ENCODE data around the gene SKAP1.
"Not testable (repeated sequence)": the region's sequence is repeated elsewhere in the genome, so short reads cannot be mapped to it uniquely, and the experiment has no call there.

Gene SKAP1

GRCh38 chr17:48373130-48373830, 56.7 kb downstream of the SKAP1 start:
- Histone ChIP-seq H3K27ac (replicated peaks) (no peak overlapping the region), H3K4me3 (replicated peaks; ENCODE audit: insufficient read depth, low read length) (no peak overlapping the region), H3K27me3 (ENCODE audit: insufficient read depth, poor library complexity, severe bottlenecking) (peaks cover 19% of the 10 kb centered on the region)
- TF ChIP-seq, protein P1, sequence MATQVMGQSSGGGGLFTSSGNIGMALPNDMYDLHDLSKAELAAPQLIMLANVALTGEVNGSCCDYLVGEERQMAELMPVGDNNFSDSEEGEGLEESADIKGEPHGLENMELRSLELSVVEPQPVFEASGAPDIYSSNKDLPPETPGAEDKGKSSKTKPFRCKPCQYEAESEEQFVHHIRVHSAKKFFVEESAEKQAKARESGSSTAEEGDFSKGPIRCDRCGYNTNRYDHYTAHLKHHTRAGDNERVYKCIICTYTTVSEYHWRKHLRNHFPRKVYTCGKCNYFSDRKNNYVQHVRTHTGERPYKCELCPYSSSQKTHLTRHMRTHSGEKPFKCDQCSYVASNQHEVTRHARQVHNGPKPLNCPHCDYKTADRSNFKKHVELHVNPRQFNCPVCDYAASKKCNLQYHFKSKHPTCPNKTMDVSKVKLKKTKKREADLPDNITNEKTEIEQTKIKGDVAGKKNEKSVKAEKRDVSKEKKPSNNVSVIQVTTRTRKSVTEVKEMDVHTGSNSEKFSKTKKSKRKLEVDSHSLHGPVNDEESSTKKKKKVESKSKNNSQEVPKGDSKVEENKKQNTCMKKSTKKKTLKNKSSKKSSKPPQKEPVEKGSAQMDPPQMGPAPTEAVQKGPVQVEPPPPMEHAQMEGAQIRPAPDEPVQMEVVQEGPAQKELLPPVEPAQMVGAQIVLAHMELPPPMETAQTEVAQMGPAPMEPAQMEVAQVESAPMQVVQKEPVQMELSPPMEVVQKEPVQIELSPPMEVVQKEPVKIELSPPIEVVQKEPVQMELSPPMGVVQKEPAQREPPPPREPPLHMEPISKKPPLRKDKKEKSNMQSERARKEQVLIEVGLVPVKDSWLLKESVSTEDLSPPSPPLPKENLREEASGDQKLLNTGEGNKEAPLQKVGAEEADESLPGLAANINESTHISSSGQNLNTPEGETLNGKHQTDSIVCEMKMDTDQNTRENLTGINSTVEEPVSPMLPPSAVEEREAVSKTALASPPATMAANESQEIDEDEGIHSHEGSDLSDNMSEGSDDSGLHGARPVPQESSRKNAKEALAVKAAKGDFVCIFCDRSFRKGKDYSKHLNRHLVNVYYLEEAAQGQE (IDR thresholded peaks at IDR 0.05; ENCODE audit: insufficient replicate concordance, low read depth) = no peak
- no peak for TF ChIP-seq CTCF (IDR thresholded peaks at IDR 0.05; ENCODE audit: insufficient read depth, low read length)
- DNase-seq (ENCODE audit: low read depth in 1 of 2, low spot score in 1 of 2) = no peak

DNA sequence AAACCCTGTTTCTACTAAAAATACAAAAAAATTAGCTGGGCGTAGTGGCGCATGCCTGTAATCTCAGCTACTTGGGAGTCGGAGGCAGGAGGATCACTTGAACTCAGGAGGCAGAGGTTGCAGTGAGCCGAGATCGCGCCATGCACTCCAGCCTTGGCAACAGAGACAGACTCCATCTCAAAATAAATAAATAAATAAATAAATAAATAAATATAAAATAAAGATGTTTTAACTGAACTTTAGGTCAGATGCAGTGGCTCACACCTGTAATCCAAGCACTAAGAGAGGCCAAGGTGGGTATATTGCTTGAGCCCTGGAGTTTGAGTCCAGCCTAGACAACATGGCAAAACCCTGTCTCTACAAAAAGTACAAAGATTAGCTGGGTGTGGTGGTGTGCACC, 61.0 kb downstream of the SKAP1 start:
- H3K27me3 ChIP-seq (ENCODE audit: insufficient read depth, poor library complexity, severe bottlenecking) = peaks cover 17% of the 10 kb centered on the region
- H3K4me3 ChIP-seq (replicated peaks; ENCODE audit: insufficient read depth, low read length); H3K27ac ChIP-seq (replicated peaks); DNase-seq (ENCODE audit: low read depth in 1 of 2, low spot score in 1 of 2): not testable (repeated sequence)

DNA sequence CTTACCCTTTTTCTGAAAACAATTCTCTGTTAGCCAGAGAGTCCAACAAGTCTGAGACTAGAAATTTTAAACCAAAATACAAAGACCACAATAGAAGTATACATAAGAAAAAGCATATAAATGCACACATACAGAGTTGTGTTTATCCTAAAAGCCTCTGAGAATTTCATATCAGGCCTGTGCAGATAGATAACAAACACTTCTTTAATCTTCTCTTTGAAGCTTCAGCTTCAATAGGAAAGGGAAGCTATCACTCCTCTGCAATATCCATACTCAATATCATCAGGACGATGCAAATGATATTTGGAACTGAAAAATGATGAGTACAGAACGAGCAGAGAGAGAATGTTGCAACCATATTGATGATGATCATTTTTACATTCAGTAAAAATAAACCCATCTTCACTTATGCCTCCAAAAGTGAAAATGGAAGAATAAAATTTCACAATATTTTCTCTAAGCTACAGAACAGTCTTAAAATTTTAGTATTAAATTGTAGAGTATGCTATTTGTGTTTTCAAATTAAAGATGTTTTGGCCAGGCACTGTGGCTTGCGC, 61.6 kb downstream of the SKAP1 start:
- Histone ChIP-seq H3K4me3 (replicated peaks; ENCODE audit: insufficient read depth, low read length) (no peak overlapping the region), H3K27me3 (ENCODE audit: insufficient read depth, poor library complexity, severe bottlenecking) (peaks cover 20% of the 10 kb centered on the region), H3K27ac (replicated peaks) (no peak overlapping the region)
- no peak for DNase-seq (ENCODE audit: low read depth in 1 of 2, low spot score in 1 of 2)
- TF ChIP-seq, protein P1 (IDR thresholded peaks at IDR 0.05; ENCODE audit: insufficient replicate concordance, low read depth) = no peak
- TF ChIP-seq POLR2AphosphoS5 (IDR thresholded peaks at IDR 0.05; ENCODE audit: low read depth) = no peak
- TF ChIP-seq GABPA (IDR thresholded peaks at IDR 0.05; ENCODE audit: low read depth) = no peak

DNA sequence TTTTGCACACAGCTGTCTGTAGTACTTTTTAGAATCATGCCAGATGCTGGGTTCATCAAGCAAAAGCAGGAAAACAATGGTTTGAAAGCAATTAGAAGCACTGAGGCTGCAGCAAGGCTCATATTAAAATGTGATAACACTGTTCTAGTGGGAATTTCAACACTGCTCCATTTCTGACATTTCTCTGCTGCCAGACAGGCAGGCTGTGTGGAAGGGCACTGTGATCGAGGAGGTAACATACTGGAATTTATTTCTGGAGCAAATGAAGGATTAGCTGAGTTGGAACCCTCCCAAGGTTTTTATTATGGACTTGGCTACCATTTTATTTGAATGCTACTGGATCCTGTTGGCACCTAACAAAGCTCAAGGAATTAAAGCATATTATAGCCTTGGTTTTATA, 66.9 kb downstream of the SKAP1 start:
- Histone ChIP-seq H3K4me3 (replicated peaks; ENCODE audit: insufficient read depth, low read length) (no peak overlapping the region), H3K27me3 (ENCODE audit: insufficient read depth, poor library complexity, severe bottlenecking) (peaks cover 20% of the 10 kb centered on the region), H3K27ac (replicated peaks) (no peak overlapping the region)
- DNase-seq (ENCODE audit: low read depth in 1 of 2, low spot score in 1 of 2) = no peak
- TF ChIP-seq POLR2AphosphoS5 (IDR thresholded peaks at IDR 0.05; ENCODE audit: low read depth) (no peak), SPI1 (IDR thresholded peaks at IDR 0.05; ENCODE audit: borderline replicate concordance, low read depth) (no peak), GABPA (IDR thresholded peaks at IDR 0.05; ENCODE audit: low read depth) (no peak), CTCF (IDR thresholded peaks at IDR 0.05; ENCODE audit: insufficient read depth, low read length) (no peak)
- TF ChIP-seq, protein P1 (IDR thresholded peaks at IDR 0.05; ENCODE audit: insufficient replicate concordance, low read depth) = no peak

DNA sequence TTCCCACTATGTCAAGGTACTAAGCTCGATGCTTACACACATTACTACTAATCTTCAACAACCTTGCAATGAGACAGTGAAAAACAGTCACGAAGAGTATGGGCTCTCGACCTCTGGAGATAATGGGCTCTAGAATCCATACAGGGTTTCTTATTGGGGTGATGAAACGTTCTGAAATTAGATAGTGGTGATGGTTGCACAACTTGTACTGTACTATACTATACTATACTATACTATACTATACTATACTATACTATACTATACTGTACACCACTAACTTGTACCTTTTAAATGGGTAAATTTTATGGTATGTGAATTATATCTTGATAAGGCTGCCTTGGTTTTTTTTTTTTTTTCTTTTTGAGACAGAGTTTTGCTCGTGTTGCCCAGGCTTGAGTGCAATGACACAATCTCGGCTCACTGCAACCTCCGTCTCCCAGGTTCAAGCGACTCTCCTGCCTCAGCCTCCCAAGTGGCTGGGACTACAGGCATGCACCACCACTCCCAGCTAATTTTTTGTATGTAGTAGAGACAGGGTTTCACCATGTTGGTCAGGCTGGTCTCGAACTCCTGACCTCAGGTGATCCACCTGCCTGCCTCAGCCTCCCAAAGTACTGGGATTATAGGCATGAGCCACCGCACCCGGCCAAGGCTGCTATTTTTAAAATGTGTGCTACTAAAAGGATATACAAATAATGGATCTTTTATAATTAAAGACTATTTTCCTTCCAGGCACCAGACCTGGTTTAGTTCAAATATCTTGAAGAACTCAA, 69.0 kb downstream of the SKAP1 start:
- not testable (repeated sequence) for DNase-seq (ENCODE audit: low read depth in 1 of 2, low spot score in 1 of 2)
- peaks cover 24% of the 10 kb centered on the region for H3K27me3 ChIP-seq (ENCODE audit: insufficient read depth, poor library complexity, severe bottlenecking)

More for the DNA sequence above, 69.0 kb downstream of the SKAP1 start:
- not testable (repeated sequence) for H3K27ac ChIP-seq (replicated peaks); H3K4me3 ChIP-seq (replicated peaks; ENCODE audit: insufficient read depth, low read length)

Data from HL-60 (cell line).